Stimulated activated CD8-positive, alpha-beta memory T cell treated with anti-CD3 and anti-CD28 coated beads, Interleukin-4, amount 100 ng/mL, for 4 hours (primary cell): ENCODE data around the gene ALAS1.

Source experiments
- DNase-seq, 2 donors: peaks; one replicate each; pipeline ENCODE4 v3.0.0-alpha.2; 2020; ENCODE audit warnings: low read depth in 2 of 2, low spot score in 1 of 2

Gene ALAS1

DNA sequence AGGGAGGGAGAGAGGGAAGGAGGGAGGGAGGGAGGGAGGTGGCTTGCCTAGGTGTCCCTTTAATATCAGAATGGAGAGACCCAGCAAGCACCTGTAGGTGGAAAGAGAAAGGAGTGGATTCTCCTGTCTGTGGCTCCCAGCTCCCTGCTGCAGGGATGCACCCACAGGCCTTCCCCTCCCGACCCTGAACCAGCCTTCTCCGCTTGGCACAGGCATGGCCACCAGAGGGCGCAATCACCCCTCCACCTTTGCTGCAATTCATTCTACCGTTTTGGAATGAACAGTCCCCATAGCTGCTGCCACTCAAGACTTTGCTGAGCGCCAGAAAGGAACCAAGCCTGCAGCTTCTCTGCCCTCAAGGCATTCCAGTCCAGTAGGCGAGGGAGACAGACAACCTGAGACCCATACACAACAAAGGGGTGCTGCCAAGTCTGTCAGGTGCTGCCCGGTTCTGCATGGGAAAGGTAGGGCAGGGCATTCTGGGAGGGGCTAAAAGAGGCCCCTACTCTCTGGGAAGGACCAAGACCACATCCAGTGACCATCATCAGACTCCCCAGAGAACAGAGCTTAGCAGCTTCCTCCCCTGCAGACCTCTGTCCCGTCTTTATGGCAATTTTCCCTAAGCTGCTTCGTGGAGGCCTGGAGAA is 22.5 kb downstream of the ALAS1 start:
- DNase-seq = peak; percentile 59 to 88

GRCh38 chr3:52221141-52221562 is 23.2 kb downstream of the ALAS1 start:
- no peak for DNase-seq

DNA sequence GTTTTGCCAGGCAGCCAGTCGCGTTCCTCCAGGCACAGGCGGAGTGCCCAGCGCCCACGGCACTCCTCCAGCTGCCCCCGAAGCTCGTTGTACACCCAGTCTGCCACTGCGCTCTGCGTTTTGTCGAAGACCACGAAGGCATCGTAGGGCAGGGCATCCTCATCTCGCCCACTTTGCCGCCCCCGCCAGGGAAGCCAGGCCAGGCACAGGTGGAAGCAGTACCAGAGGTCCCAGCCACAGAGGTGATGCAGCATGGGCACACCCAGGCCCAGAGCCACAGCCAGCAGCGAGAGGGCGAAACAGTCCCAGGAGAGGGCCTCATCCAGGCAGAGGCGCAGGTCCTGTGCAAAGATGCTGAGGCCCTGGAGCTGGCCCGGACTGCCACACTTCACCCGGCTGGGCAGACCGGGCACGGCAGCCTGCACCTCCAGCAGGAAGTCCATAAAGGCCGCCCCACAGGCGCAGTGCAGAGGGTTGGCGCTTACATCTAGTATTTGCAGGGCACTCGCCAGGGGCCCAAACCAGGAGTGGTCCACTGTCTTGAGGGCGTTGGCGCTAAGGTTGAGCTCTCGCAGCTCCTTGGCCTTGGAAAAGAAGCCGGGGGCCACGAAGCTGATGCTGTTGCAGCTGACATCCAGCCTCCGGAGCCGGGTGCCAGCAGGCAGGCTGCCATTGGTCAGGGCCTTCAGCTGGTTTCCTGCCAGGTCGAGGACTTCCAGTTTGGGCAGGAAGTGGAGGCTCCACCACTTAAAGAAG is 23.8 kb downstream of the ALAS1 start:
- DNase-seq = no peak

GRCh38 chr3:52222319-52223221 is 24.6 kb downstream of the ALAS1 start:
- no peak for DNase-seq

- DNase-seq = no peak
Measured at GRCh38 chr3:52223449-52224408, 25.8 kb downstream of the ALAS1 start.

- DNase-seq = no peak
Measured at GRCh38 chr3:52225452-52226228, 27.7 kb downstream of the ALAS1 start, which contains the start of gene TLR9. TSS of gene TLR9 (minus strand) at chr3:52225645. CDS start at chr3:52225529, 116 bp downstream.

- DNase-seq = no peak
Measured at GRCh38 chr3:52226229-52226817, 28.4 kb downstream of the ALAS1 start.

GRCh38 chr3:52227117-52227516 is 29.2 kb downstream of the ALAS1 start:
- no peak for DNase-seq

DNA sequence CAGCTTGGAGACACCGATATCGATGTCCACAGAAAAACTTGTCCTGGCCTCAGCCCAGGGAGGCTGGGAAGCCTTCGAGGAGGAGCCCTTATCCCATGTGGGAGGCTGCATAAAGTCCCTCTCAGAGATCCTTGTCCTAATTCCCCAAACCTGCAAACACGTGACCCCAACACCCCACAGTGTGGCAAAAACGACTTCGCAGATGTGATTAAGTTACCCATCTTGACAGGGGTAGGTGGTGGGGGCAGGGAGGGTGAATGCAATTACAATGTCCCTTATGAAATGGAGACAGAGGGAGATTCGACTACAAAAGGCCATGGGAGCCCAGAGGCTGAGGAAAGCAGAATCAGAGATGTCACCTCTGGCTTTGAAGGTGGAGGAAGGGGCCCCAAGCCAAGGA is 29.8 kb downstream of the ALAS1 start:
- no peak for DNase-seq

GRCh38 chr3:52228266-52228665 is 30.3 kb downstream of the ALAS1 start:
- no peak for DNase-seq

GRCh38 chr3:52228751-52229291 is 30.9 kb downstream of the ALAS1 start:
- DNase-seq = no peak

DNA sequence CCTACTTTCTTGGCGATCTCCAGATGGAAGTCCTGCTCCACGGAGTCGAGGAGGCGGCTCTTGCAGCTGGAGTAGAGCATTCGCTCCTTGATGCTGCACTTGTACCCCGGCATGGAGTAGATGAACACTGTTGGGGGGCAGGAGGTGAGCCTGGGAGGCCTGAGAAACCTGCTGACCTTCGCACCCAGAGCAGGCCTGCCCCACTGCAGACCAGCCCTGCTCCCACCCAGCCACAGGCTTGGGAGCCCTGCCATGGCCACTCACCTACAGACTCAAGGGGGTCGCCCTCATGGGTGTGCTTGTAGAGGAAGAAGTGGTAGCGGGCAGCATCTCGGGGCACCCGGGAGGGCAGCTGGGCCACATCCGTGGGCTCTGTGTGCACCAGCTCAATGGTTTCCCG is 31.7 kb downstream of the ALAS1 start:
- DNase-seq = no peak

GRCh38 chr3:52230461-52230860 is 32.5 kb downstream of the ALAS1 start:
- no peak for DNase-seq

GRCh38 chr3:52230889-52231499 is 33.0 kb downstream of the ALAS1 start:
- DNase-seq = no peak

GRCh38 chr3:52231502-52232278 is 33.7 kb downstream of the ALAS1 start:
- peak; percentile 71 to 86 for DNase-seq

GRCh38 chr3:52232279-52233107 is 34.5 kb downstream of the ALAS1 start:
- no peak for DNase-seq

GRCh38 chr3:52233108-52233591 is 35.2 kb downstream of the ALAS1 start:
- no peak for DNase-seq
